Sigmoid colon (tissue), 4 donors: ENCODE data around the gene CCDC102A.

Experiments
- EP300 ChIP-seq, 4 donors: sonication (generic); formaldehyde crosslinking; IDR thresholded peaks; one replicate each; pipeline ENCODE4 v1.6.1; 2017; ENCODE audit warnings: antibody characterized with exemption in 4 of 4
- POLR2A ChIP-seq, 2 donors: fragments of 450-650 bp; IDR thresholded peaks; one replicate each; pipeline ENCODE4 v1.6.1; 2016; ENCODE audit warnings: antibody characterized with exemption in 2 of 2, mild to moderate bottlenecking in 2 of 2, moderate library complexity in 2 of 2
- POLR2AphosphoS5 ChIP-seq, 4 donors: sonication (generic); formaldehyde crosslinking; IDR thresholded peaks; one replicate each; pipeline ENCODE4 v1.6.1; 2017; ENCODE audit warnings: antibody characterized with exemption in 4 of 4
- TF ChIP-seq, protein P1 (sequence below), 4 experiments: fragments of 450-650 bp in 3 of 4; fragments of 200-600 bp in 1 of 4; IDR thresholded peaks; one replicate each; pipeline ENCODE4 v1.5.1; 2016 to 2019; ENCODE audit warnings: antibody characterized with exemption in 4 of 4, mild to moderate bottlenecking in 3 of 4, moderate library complexity in 2 of 4

DNA sequence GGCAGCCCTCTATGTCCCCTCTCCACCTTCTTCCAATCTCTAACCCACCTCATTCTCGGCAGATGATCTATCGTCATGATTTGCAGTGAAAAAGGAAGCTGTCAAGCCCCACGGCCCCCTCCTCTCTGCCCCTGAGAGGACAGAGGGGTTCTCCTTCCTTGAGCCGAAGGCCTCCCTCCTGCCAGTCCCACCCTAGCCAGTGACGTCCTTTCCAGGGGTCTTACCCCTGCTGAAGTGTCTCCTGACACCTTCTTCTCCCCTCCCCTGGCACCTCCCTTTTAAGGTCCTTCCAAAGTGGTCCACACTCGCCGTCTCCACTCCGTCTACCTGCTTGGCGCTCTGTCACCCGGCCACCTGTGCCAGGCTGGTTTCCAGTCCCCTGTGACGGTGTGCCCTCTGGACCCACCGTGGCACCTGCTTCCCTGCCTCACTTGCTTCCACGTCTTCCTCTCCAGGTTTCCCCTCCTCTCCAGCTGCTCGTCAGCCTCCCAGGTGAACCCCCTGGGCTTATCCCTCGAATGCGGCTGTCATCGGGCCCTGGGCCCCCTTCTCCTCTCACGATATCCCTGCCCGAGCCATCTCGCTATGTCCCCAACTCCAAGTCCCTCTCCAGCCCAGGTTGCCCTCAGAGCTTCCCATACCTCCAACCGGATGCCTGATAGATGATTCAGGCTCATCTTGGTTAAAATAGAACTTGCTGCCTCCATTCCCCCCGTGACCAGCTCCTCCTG lies 5.7 kb downstream of the CCDC102A start:
- TF ChIP-seq, protein P1, sequence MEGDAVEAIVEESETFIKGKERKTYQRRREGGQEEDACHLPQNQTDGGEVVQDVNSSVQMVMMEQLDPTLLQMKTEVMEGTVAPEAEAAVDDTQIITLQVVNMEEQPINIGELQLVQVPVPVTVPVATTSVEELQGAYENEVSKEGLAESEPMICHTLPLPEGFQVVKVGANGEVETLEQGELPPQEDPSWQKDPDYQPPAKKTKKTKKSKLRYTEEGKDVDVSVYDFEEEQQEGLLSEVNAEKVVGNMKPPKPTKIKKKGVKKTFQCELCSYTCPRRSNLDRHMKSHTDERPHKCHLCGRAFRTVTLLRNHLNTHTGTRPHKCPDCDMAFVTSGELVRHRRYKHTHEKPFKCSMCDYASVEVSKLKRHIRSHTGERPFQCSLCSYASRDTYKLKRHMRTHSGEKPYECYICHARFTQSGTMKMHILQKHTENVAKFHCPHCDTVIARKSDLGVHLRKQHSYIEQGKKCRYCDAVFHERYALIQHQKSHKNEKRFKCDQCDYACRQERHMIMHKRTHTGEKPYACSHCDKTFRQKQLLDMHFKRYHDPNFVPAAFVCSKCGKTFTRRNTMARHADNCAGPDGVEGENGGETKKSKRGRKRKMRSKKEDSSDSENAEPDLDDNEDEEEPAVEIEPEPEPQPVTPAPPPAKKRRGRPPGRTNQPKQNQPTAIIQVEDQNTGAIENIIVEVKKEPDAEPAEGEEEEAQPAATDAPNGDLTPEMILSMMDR (IDR thresholded peaks at IDR 0.05), result no peak
- TF ChIP-seq POLR2A (IDR thresholded peaks at IDR 0.05) (no peak), EP300 (IDR thresholded peaks at IDR 0.05) (no peak), POLR2AphosphoS5 (IDR thresholded peaks at IDR 0.05) (no peak)
